ENCODE results near the gene KCNAB1. TPM values are rescaled to one million over a fixed set of nuclear protein-coding genes. Genes with fewer than 3 reads are reported as not detected.

The KCNAB1 gene
- polyA plus RNA-seq, 1 experiment = 0.07 TPM

GRCh38 chr3:156259896-156260295 lies 139.5 kb downstream of the KCNAB1 start:
- CTCF ChIA-PET = interaction anchor here (0.5 kb wide), 1 partner anchor 10 kb away, joined by 3 read pairs; no protein-coding TSS in a partner anchor
- Histone ChIP-seq H3K9me3 (ENCODE audit: control insufficient read depth, insufficient read depth, low read length) (no peaks in the 10 kb centered on the region), H3K27me3 (ENCODE audit: control insufficient read depth, insufficient read depth, low read length) (no peaks in the 10 kb centered on the region), H3K27ac (ENCODE audit: low read depth, low read length) (no peak overlapping the region), H3K4me3 (ENCODE audit: low read depth, low read length) (no peak overlapping the region)
- POLR2A ChIA-PET = no interaction called here
- no peak for TF ChIP-seq CTCF (IDR thresholded peaks at IDR 0.05; ENCODE audit: low read depth, low read length)
- DNase-seq (ENCODE audit: low read depth, low spot score) = no peak

GRCh38 chr3:156260331-156260730 lies 140.0 kb downstream of the KCNAB1 start:
- DNase-seq (ENCODE audit: low read depth, low spot score) = no peak
- no peak for TF ChIP-seq CTCF (IDR thresholded peaks at IDR 0.05; ENCODE audit: low read depth, low read length)
- H3K27me3 ChIP-seq (ENCODE audit: control insufficient read depth, insufficient read depth, low read length) = no peaks in the 10 kb centered on the region
- no peaks in the 10 kb centered on the region for H3K9me3 ChIP-seq (ENCODE audit: control insufficient read depth, insufficient read depth, low read length)
- CTCF ChIA-PET = no interaction called here
- H3K27ac ChIP-seq (ENCODE audit: low read depth, low read length) = no peak overlapping the region
- POLR2A ChIA-PET = no interaction called here
- no peak overlapping the region for H3K4me3 ChIP-seq (ENCODE audit: low read depth, low read length)

GRCh38 chr3:156264771-156265170 lies 144.4 kb downstream of the KCNAB1 start:
- ChIA-PET POLR2A (no interaction called here), CTCF (interaction anchor here (0.6 kb wide), 1 partner anchor 285 kb away, joined by 3 read pairs; no protein-coding TSS in a partner anchor)
- Histone ChIP-seq H3K27me3 (ENCODE audit: control insufficient read depth, insufficient read depth, low read length) (no peaks in the 10 kb centered on the region), H3K4me3 (ENCODE audit: low read depth, low read length) (no peak overlapping the region), H3K9me3 (ENCODE audit: control insufficient read depth, insufficient read depth, low read length) (no peaks in the 10 kb centered on the region), H3K27ac (ENCODE audit: low read depth, low read length) (no peak overlapping the region)
- TF ChIP-seq CTCF (IDR thresholded peaks at IDR 0.05; ENCODE audit: low read depth, low read length) = no peak
- DNase-seq (ENCODE audit: low read depth, low spot score) = no peak

GRCh38 chr3:156271508-156271907 lies 151.1 kb downstream of the KCNAB1 start:
- no peaks in the 10 kb centered on the region for H3K27me3 ChIP-seq (ENCODE audit: control insufficient read depth, insufficient read depth, low read length)
- ChIA-PET CTCF (interaction anchor here (1.0 kb wide), 1 partner anchor 111 kb away, joined by 3 read pairs; no protein-coding TSS in a partner anchor), POLR2A (no interaction called here)
- H3K27ac ChIP-seq (ENCODE audit: low read depth, low read length) = no peak overlapping the region
- DNase-seq (ENCODE audit: low read depth, low spot score) = no peak
- H3K9me3 ChIP-seq (ENCODE audit: control insufficient read depth, insufficient read depth, low read length) = peaks cover 3% of the 10 kb centered on the region; the same call in 1 of the 2 replicates
- TF ChIP-seq CTCF (IDR thresholded peaks at IDR 0.05; ENCODE audit: low read depth, low read length) = no peak
- no peak overlapping the region for H3K4me3 ChIP-seq (ENCODE audit: low read depth, low read length)

- ChIA-PET POLR2A (no interaction called here), CTCF (interaction anchor here (1.0 kb wide), 1 partner anchor 111 kb away, joined by 3 read pairs; no protein-coding TSS in a partner anchor)
- no peak for TF ChIP-seq CTCF (IDR thresholded peaks at IDR 0.05; ENCODE audit: low read depth, low read length)
- Histone ChIP-seq H3K9me3 (ENCODE audit: control insufficient read depth, insufficient read depth, low read length) (peaks cover 3% of the 10 kb centered on the region; the same call in 1 of the 2 replicates), H3K4me3 (ENCODE audit: low read depth, low read length) (no peak overlapping the region), H3K27me3 (ENCODE audit: control insufficient read depth, insufficient read depth, low read length) (no peaks in the 10 kb centered on the region), H3K27ac (ENCODE audit: low read depth, low read length) (no peak overlapping the region)
- DNase-seq (ENCODE audit: low read depth, low spot score) = no peak
Observed at GRCh38 chr3:156271995-156272719, 151.8 kb downstream of the KCNAB1 start.

All from AG04450 (cell line).